ENCODE measurements around the gene TMEM205. TPM values are rescaled to one million over a fixed set of nuclear protein-coding genes. Genes with fewer than 3 reads are reported as not detected.

Gene TMEM205
- total RNA-seq, 4 donors from 2014 or later = 159 to 284 (median 164) TPM

DNA sequence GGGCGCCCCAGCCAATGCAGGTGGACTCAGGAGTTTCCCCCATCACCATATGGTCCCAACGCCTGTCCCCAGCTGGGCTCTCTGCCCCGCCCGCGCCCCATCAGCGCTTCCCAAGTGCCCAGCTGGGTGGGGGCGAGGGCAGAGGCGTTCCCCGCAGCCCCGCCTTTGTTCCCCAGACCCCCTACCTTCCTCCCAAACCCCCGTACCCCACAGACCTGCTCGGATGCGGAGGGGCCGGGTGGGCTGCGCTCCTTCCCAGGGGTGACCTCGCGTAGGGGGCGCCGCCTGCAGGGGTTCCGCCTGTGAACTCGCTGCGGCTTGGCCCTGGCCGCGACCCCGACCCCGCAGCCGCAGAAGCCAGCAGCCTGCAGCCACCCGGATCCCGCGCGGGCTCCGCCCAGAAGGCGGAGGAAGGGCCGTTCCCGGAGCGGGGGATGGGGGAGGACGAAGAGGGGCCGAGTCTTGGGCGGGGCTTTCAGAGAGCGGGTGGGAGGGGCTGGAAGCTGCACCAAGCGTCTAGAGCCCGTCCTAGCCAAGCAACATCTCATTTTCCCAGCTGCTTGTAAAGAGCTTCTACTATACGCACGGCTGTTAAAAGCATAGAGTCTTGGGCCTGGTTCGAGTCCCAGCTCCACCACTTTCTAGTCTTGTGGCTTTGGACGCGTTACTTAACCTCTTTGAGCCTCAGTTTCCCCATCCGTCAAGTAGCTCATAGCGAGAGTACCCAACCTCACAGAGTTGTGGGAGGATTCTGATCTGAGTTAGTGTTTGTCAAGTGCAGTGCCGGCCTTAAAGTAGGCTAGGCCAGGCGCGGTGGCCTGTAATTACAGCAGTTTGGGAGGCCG lies 6.6 kb downstream of the TMEM205 start, which contains the start of gene RAB3D:
Gene RAB3D (minus strand): TSS at position 404 of the 845 bp plus-strand sequence. CDS start 2,258 bp downstream, outside the sequence.
- no peaks in the 10 kb centered on the region for H3K9me3 ChIP-seq
- H3K36me3 ChIP-seq = peaks cover 0 to 39% of the 10 kb centered on the region in 2 donors
- peak; percentile 14 to 32 for TF ChIP-seq POLR2A (IDR thresholded peaks at IDR 0.05)
- TF ChIP-seq, protein P1, sequence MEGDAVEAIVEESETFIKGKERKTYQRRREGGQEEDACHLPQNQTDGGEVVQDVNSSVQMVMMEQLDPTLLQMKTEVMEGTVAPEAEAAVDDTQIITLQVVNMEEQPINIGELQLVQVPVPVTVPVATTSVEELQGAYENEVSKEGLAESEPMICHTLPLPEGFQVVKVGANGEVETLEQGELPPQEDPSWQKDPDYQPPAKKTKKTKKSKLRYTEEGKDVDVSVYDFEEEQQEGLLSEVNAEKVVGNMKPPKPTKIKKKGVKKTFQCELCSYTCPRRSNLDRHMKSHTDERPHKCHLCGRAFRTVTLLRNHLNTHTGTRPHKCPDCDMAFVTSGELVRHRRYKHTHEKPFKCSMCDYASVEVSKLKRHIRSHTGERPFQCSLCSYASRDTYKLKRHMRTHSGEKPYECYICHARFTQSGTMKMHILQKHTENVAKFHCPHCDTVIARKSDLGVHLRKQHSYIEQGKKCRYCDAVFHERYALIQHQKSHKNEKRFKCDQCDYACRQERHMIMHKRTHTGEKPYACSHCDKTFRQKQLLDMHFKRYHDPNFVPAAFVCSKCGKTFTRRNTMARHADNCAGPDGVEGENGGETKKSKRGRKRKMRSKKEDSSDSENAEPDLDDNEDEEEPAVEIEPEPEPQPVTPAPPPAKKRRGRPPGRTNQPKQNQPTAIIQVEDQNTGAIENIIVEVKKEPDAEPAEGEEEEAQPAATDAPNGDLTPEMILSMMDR (IDR thresholded peaks at IDR 0.05 in 4 of 5, conservative IDR thresholded peaks at IDR 0.05 in 1 of 5) = no peak
- peak; percentile 69 to 76 for DNase-seq
- H3K27ac ChIP-seq = peak within 1 kb of the TSS; percentile 63 to 77 (median 72)
- peak within 1 kb of the TSS; percentile 63 to 73 (median 66) for H3K4me3 ChIP-seq
- intact Hi-C loops (cut with DNase I; ENCODE audit: low total_unique reads) (no loop called here), in situ Hi-C loops (cut with MboI; ENCODE audit: low sequenced_read_pairs in 4 of 4) (no loop called here)
- H3K4me1 ChIP-seq = peaks cover 11 to 17% of the 10 kb centered on the region in 2 donors
- no peaks in the 10 kb centered on the region for H3K27me3 ChIP-seq
- ATAC-seq = peak; percentile 71 to 75

- Histone ChIP-seq H3K36me3 (peaks cover 0 to 44% of the 10 kb centered on the region in 2 donors), H3K9me3 (no peaks in the 10 kb centered on the region), H3K27me3 (no peaks in the 10 kb centered on the region), H3K4me1 (peaks cover 5 to 12% of the 10 kb centered on the region in 2 donors), H3K27ac (peak overlapping the region; percentile 63 to 77 (median 72)), H3K4me3 (peak overlapping the region; percentile 63 to 73 (median 66))
- TF ChIP-seq POLR2A (IDR thresholded peaks at IDR 0.05) = no peak
- TF ChIP-seq, protein P1 (IDR thresholded peaks at IDR 0.05 in 4 of 5, conservative IDR thresholded peaks at IDR 0.05 in 1 of 5) = no peak
- in situ Hi-C loops (cut with MboI; ENCODE audit: low sequenced_read_pairs in 4 of 4) = no loop called here
- DNase-seq (no peak), ATAC-seq (peak in 1 of 2 donors; percentile 19)
- intact Hi-C loops (cut with DNase I; ENCODE audit: low total_unique reads) = no loop called here
These were observed 7.4 kb downstream of the TMEM205 start for GRCh38 chr19:11338569-11339253.

GRCh38 chr19:11338121-11338520 lies 7.9 kb downstream of the TMEM205 start:
- intact Hi-C loops (cut with DNase I; ENCODE audit: low total_unique reads) = no loop called here
- ATAC-seq (no peak), DNase-seq (no peak)
- TF ChIP-seq POLR2A (IDR thresholded peaks at IDR 0.05) = no peak
- TF ChIP-seq, protein P1 (IDR thresholded peaks at IDR 0.05 in 4 of 5, conservative IDR thresholded peaks at IDR 0.05 in 1 of 5) = no peak
- Histone ChIP-seq H3K4me1 (peaks cover 5 to 12% of the 10 kb centered on the region in 2 donors), H3K27me3 (no peaks in the 10 kb centered on the region), H3K9me3 (no peaks in the 10 kb centered on the region), H3K4me3 (no peak overlapping the region), H3K27ac (no peak overlapping the region), H3K36me3 (peaks cover 0 to 50% of the 10 kb centered on the region in 2 donors)
- in situ Hi-C loops (cut with MboI; ENCODE audit: low sequenced_read_pairs in 4 of 4) = no loop called here

- no peaks in the 10 kb centered on the region for H3K27me3 ChIP-seq
- H3K27ac ChIP-seq = no peak overlapping the region
- intact Hi-C loops (cut with DNase I; ENCODE audit: low total_unique reads) = no loop called here
- peaks cover 5 to 12% of the 10 kb centered on the region in 2 donors for H3K4me1 ChIP-seq
- no peaks in the 10 kb centered on the region for H3K9me3 ChIP-seq
- no peak overlapping the region for H3K4me3 ChIP-seq
- DNase-seq = no peak
- no peak for ATAC-seq
- in situ Hi-C loops (cut with MboI; ENCODE audit: low sequenced_read_pairs in 4 of 4) = no loop called here
- H3K36me3 ChIP-seq = peaks cover 0 to 49% of the 10 kb centered on the region in 2 donors
- TF ChIP-seq POLR2A (IDR thresholded peaks at IDR 0.05) = no peak
- TF ChIP-seq, protein P1 (IDR thresholded peaks at IDR 0.05 in 4 of 5, conservative IDR thresholded peaks at IDR 0.05 in 1 of 5) = no peak
These were observed 9.0 kb downstream of the TMEM205 start for GRCh38 chr19:11337080-11337479.

Measured in gastrocnemius medialis (tissue), 4 donors.